Activated T-helper 1 cell treated with anti-CD3 and anti-CD28 coated beads, Interleukin-2, amount 50 U/mL, for 16 hours (primary cell): ENCODE data around the gene NMNAT3.

ENCODE experiments used
- DNase-seq, 2 donors: peaks; one replicate each; pipeline ENCODE4 v3.0.0-alpha.2; 2020; ENCODE audit warnings: low read depth in 1 of 2, low spot score in 1 of 2

Gene NMNAT3

DNA sequence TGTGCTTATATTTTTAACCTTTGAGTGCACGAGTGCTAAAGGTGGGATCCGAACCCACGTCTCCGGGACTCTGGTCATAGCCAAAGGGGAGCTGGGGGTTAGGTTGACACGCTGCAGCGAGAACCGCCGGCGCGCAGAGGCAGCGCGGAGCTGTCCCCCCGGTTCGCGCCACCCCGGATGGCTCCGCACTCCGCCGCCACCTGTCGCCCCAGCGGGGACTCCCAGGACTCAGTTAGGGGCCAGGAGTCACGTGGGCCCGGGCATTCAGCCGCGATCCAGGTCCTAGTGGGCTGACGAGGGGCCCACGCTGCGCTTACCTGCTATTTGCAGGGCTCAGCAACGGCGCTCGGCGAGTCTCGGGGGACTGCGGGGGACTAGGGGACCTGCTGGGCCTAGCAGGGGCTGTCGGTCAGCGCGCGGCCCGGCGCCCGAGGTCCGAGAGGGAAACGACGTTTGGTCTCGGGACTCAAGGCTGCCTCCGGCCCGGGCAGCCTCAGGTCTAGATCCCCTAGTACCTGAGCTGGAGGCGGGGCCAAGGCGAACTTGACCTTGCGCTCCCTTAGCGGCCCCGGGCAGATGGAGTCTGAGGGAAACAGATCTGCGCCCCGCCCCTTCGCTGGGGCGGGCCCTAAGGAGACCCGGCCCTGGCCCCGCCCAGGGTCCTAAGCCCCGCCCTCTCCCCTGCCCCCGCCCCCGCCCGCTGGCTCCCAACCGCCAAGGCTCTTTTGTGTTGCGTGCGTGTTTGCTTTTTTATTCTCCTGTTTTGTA, at the start of gene NMNAT3:
Gene NMNAT3, minus strand, starts transcription at position 585 of the 768 bp plus-strand sequence. CDS start 50,248 bp downstream, outside the sequence.
- DNase-seq, result peak; percentile 55 to 64

DNA sequence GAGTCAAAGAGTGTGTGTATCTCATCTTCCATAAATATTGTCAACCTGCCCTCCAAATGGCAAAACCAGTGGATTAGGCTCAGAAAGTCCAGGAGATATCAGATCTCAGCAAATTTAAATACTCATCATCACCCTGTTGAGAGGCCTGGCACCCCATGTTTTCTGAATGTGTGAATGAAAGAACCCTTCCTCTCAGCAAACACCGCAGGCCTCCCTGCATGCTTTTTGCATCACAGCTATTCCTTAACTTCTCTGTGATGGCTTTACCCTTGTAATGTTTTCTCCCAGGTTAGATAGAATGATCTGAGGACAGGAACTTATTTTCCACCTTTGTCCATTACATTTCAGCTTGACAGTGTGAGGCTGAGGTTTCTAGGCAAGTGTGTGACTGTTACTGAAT, 43.6 kb upstream of the NMNAT3 start:
- no peak for DNase-seq

DNA sequence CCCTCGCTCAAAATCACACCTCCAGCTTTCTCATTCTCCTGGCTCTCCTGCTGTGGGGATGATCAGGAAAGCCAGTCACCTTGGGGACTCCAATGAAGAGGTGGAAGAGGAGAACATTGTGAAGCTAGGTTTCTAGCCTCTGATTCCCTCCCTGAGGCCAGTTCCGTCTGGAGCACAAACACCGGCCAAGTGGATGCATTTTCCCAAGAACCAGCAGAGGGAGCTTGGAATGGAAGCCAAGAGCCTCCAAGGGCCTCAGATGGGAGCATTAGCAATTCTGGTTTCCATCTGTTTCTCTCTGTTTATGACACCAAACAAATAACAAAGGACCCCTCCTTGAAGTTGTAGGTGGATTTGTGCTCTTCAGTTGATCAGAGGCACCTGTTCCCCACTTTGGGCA, 40.6 kb upstream of the NMNAT3 start:
- no peak for DNase-seq

DNA sequence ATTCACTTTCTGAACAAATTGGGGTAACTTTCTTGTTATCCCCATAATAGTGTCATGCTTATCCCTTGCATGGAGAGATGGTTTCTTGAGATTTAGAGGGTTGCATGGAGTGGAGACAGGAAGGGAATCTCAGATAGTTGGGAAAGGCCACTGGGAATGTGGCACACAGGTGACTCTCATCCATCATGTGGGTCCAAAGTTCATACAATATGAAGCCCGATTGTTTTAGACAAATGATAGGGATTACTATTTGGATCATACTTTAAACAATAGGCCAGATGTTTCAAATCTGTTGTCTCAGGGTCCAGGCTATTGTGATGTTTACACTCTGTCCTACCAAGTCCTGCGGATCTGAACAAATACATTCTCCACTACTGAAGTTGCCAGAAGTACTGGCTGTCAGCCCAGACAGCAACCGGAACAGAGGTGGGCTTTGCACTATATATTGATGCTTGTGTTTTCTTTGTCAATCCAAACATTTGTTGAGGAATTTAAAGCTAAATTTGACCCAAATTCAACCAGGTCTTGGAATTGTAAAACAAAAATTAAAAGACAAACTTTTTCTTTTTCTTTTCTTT, 39.2 kb upstream of the NMNAT3 start:
- no peak for DNase-seq

DNA sequence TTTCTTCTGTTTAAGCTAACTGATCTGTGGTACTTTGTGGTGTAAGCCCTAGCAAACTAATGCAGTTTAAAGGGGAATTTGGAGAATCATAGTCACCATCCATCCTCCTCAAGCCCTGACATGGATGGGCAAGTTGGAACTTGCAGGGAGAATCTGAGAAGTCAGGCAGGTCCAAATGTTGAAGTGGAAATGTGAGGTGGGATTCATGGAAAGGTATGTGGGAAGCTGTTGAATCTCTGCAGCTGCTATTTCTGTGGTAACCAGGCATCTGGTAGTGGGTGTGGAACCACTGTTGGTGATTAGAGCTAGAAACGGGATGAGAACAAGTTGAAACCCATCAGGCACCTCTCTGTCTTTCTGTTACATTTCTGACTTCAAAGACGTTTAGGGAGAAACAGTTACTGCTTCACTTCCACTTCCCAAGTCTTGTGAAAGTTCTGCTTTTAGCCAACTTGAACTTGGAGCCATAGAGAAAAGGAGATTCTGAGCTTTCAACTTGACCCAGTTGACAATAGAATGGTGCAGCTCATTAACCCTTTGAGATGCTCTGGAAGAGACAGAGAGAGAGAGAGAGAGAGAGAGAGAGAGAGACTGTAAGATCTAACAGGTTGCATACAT, 38.1 kb upstream of the NMNAT3 start:
- no peak for DNase-seq

DNA sequence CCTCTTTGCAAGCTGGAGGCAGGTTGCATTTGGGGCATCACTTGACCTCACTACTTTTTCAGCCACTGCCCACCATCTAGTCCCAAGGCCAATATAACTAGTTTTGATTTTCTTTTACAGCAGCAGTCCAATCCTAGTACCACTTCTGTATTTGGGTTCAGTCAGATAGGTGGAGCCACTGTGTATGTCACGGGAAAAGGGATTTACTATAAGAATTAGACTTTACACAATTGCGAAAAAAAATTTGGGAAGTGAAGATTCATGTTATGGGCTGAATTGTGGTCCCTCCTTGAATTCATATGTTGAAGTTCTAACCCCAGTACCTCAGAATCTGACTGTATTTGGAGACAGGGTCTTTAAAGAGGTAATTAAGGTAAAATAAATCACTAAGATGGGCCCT, 37.4 kb upstream of the NMNAT3 start:
- no peak for DNase-seq

DNA sequence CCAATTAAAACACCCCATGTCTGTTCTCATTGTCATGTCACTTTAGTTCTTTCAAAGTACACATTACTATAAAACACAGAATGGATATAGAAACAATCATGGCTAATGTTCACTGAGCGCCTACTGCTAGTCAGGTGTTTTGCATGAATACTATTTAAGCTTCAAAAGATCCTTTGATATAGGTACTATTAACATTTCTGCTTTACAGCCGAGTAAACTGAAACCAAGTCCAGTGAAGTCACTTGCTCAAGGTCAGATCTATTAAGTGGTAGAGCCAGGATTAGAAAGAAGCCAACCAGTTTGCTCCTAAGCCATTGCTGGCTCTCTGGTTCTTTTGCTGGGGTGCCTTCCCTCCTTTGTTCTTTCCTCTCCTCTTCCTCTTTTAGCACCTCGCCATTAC, 32.4 kb upstream of the NMNAT3 start:
- DNase-seq, result no peak

DNA sequence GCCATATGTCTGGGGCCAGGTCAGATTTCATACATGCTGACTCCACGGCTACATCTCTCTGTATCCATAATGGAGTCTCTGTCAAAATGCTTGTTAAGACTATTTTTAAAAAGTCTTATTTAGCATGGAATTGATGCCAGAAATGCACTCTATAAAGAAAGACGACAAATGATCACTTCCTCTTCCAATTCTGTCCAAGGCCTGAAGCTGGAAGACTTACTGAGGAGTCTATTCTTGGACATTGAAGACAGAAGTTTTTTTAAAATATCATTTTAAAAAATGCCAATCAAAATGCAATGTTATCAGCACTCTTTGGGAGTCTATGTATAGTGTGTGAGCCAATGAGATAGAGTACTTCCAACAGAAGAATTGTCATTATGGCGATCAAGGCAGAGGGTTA, 27.9 kb upstream of the NMNAT3 start:
- no peak for DNase-seq

DNA sequence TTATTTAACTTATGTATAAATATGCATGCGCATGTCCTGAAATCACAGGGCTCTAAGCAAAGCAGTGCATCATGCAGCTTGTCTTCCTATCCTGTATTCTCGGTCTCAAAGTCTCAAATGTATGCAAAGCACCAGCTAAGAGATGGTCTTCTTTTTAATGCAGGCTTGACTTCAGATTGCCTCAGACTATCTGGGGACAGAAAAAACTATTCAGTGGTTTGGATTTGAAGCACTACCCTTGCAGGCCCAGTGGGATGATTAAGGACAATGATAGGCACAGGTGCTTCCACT, 18.5 kb upstream of the NMNAT3 start:
- DNase-seq, result no peak

DNA sequence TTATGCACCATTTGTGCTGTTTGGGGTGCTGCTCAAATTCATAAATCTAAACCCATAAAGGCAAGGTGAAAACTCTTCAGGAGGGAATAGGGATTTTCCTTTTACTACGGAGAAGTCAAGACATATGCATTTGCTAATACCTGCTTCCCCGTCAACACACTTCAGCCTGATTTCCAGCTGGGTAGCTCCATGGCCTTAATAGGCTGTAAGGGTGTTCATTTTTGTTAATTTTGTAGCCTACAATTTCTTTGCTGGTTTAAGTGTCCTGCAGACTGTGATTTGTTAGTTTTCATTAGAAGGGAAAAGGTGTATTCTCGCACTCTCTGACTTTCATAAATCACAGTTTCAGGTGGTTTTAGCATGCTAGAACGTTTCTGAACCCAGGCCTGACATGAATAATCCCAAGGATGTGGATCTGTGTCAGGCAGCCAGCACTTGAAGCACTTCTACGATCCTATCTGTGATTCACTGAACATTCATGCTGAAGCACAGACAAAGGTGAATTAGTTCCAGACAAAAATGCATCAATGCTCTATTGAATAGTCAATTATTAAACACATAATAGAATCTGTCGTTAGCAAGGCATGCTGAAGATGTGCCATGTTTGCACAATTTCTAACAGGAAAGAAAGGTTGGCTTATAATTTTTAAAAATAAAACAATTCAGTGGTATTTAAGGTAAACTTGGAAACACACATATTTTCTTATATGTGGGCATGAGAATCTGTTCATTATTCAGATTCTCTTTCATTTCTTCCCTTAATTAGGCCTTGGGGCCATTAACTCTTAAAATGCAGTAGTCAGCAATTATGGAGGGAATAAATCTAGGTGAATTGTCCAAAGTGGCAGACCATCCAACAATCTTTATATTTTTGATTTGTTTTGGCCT, 17.9 kb upstream of the NMNAT3 start:
- no peak for DNase-seq

DNA sequence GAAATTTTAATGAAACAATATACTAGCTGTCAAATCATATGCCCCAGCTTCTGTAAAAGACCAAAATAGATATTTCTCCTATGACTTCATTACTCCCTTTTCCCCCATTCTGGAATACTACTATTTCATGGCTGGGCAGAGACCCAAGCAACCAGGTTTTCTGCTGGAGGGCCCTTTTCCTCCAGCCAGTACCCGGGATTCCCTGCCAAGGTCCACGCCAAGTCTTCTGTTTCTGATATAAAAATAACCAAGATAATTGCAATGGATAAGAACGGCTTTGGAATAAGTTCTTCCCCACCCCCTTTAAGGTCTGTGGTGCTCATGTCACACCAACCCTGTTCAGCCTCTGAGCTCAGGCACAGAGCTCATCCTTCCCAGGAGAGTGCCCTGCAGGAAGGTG, 17.2 kb upstream of the NMNAT3 start:
- DNase-seq, result no peak

DNA sequence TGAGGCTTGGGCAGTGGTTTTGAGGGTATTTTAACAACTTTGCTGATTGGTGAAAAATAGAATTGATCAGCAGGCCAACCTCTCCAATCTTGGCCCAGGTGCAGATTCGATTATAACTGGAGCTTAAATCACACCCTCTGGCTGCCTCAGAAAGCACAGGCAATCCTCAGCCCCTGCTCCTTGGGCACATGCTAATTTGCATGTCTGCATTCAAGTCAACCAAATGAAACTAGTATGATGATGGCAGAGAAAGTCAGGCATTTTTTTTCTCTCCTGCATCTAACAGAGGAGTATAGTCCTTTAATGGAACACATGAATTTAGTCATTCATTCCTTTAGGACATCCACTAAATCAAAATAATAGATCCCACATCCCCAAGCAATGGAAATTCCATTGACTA, 16.8 kb upstream of the NMNAT3 start:
- DNase-seq, result no peak

DNA sequence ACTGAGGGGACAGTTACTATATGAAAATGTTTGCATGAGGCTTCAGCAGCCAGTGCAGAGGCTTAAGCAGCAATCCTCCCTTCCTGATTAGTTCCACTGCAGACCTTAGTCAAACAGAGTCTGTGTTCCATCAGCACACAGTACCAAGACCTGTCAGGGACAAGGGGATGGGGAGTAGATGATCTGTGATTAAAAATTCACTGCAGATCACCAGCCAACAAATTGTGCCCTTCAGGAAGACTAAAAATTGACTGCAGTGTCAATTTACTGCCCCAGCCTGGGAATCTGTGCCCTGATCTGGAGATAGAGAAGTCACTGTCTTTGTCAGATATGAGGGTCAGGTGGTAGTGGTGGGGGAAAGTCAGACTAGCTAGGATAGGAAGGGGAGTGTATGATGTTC, 13.8 kb upstream of the NMNAT3 start:
- DNase-seq, result no peak

DNA sequence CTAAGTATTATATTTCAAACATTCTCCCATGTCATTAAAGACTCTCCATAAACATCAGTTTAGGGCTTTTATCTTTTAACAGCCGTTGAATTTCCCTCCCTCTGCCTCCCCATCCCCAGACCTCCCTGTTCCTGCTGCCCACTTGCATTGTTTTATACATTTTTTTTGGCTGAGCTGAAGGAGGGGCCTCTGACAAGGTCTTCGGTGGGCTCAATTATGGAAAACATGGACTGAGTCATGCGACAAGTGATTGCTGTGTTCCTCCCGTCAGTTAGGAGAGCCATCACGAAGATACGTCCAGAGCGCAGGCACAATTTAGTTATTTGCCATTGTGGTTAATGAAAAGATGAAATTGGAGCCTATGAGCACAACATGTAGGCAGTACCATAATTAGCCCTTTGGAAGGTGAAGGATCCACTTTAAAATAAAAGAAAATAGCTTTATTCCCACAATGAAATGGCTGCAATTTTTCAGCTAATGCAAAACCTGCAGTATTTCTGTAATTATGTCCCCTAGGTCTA, 12.0 kb upstream of the NMNAT3 start:
- DNase-seq, result no peak

DNA sequence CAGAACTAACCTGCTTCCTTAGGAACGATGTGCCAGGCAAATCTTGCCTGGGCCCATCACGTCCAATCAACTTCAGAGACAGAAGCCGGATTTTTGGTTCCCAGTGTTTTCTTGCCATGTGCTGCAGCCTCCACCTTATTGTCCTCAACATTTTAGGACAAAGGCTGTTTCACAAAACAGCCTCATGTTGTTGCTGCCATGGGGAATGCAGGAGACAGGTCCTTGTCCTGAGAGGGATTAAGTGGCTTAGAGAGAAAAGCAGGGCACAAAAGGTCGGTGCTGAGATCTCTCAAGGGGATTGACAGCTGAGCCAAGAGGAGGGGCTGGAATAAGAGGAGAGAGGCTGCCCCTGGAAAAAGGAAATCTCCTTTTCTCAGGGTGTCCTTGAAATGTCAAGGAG, 11.3 kb upstream of the NMNAT3 start:
- no peak for DNase-seq

DNA sequence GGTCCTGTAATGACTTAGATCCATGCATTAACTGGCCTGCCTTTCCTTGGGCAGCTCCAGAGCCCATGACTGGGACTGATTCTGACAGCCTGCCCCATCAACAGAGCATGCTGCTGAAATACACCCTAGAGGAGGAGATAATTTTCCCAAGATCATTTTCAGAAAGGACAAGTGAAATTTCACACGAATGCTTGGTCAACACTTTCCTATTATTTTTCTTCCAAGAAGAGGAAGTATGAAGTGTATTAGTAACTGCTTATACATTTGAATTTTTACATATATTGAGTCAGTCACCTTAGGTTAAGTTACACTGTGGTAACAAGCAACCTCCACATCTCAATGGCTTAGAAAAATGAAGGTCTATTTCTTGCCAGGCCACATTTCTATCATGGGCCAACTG, 9.7 kb upstream of the NMNAT3 start:
- DNase-seq, result no peak

DNA sequence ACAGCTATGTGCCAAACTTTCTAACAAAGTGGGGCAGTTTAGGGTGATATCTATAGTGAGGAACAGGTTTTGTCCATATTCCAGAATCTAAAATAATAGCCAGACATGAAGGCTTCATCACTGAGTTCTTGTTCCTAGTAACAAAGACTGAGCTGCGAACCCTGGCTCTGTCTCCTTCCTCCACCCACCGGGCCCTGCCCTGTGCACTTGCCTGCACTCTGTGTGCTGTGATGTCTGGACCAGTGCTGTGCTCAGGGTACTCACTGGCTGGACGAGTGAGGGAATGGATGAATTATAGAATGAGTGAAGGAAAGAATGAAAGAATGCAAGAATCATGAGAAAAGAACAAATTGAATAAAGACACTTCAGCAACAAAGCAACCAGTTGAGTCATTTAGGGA, 8.9 kb upstream of the NMNAT3 start:
- no peak for DNase-seq

DNA sequence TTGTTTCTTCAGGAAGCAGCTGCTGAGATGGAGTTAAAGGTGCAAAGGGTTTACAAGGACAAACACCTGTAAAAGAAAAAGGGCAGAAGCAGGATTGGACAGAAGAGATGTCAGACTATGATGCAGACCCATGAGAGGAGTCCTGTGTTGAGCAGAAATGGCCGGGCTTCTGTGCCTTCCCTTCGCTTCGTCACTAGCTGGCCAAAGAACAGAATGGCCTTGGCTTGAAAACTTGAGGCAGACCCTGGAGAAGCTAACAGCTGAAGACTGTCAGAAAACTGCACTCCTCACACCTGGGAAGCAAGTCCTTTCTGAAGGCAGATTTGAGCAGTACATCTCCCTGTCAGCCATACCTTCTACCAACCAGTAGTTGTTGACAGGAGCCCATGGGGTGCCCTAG, 8.4 kb upstream of the NMNAT3 start:
- DNase-seq, result no peak

DNA sequence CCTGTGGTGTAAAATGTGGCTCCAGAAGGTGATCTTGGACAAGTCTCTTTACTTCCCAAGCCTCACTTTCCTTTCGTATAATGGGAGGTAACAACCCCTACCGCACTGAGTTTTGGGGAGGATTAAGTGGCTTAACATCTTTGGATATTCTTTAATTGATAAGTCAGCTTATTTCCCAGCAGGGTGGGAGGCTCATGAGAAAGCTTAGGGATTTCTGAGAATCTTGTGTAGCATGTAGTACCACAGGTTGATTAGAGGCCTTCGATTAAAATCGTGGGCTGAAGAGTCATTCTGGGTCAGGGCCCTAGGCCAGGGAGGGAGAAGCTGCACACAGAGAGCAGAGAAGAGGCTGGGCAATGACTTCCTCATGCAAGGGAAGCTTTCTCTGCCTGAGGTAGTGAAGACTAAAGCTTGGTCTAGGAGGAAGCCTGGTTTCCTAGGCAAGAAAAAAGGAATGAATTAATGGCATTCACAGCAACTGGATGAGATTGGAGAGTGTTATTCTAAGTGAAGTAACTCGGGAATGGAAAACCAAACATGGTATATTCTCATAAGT, 1.5 kb upstream of the NMNAT3 start:
- DNase-seq, result no peak

DNA sequence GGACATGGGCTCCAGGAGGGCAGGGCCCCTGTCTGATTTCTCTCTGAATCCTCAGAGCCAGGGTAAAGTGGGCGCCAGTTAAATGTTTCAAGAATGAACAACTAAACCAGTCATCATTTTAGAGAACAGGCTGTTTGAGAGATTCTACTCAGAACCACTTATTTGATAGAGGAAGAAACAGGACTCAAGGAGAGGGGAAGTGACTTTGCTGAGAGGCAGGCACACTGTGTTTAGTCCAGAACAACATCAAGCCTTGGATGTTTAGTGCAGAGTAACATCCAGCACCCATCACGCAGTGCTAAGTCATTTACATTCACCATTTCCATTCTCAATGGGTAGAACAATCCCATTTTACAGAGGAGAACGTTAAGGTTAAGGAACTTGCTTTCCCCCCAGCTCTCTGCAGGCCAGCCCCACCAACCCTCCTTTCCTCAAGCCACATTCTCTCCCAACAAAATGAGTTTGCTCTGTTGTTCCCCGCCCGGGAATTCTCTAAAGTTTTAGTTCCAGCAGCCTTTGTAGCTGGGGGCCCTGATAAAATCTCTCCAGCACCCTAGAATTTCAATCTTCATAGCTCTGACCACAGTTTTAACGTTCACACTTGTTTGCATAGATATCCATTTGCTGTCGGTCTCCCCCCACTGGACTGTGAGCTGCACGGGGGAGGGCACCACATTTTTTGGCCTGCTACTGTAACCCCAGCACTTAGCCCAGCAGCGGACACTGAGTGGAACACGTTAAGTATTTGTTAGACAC, 962 bp downstream of the NMNAT3 start:
- no peak for DNase-seq

DNA sequence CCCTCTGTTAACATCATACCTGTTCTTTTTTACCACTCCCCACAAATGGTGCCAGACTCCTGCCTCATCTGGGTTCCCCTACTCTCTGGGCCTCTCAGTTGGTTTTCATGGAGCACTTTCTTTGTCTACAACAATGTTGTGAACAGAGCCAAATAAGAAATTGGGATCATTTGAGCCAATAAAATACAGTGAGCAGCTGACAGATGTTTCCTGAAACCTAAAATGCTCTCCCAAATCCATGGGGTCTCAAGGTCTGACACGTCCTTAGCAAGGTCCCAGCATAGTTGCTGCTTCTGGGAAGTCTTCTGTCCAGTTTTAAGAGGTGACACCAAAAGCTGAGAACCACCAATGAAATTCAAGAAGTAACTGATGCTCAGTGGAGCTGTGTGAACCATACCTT, 1.7 kb downstream of the NMNAT3 start:
- DNase-seq, result no peak
